Measurements from ENCODE around the gene FAM180B. TPM values are rescaled to one million over a fixed set of nuclear protein-coding genes. Genes with fewer than 3 reads are reported as not detected.
A peak's percentile ranks its signal among the peaks of the same experiment; 100 is the strongest.

The FAM180B gene
- total RNA-seq, 2 donors from 2014 or later, result 0.23 to 0.47 TPM

- Mint-ChIP-seq H3K4me1 (peaks cover 17% of the 10 kb centered on the region), H3K27me3 (no peaks in the 10 kb centered on the region), H3K27ac (no peak overlapping the region), H3K4me3 (no peak overlapping the region), H3K36me3 (ENCODE audit: low read depth) (peaks cover 2% of the 10 kb centered on the region)
- H3K9me3 ChIP-seq (ENCODE audit: control insufficient read depth, low read length, poor library complexity, severe bottlenecking), result no peaks in the 10 kb centered on the region
- ATAC-seq (no peak), DNase-seq (no peak)
These were observed 13.2 kb upstream of the FAM180B start for GRCh38 chr11:47573321-47573720.

GRCh38 chr11:47577460-47578041 is 8.9 kb upstream of the FAM180B start:
- no peaks in the 10 kb centered on the region for H3K27me3 Mint-ChIP-seq
- ATAC-seq, result no peak
- H3K36me3 Mint-ChIP-seq (ENCODE audit: low read depth), result peaks cover 5% of the 10 kb centered on the region
- peaks cover 28% of the 10 kb centered on the region for H3K4me1 Mint-ChIP-seq
- no peaks in the 10 kb centered on the region for H3K9me3 ChIP-seq (ENCODE audit: control insufficient read depth, low read length, poor library complexity, severe bottlenecking)
- no peak for DNase-seq
- H3K4me3 Mint-ChIP-seq, result peak overlapping the region; percentile 98
- peak overlapping the region; percentile 97 for H3K27ac Mint-ChIP-seq

GRCh38 chr11:47578524-47579494 is 7.7 kb upstream of the FAM180B start, which contains the start of the genes KBTBD4 and NDUFS3:
TSS of gene KBTBD4 (minus strand) at chr11:47578970. CDS start at chr11:47578951, 19 bp downstream.
TSS of gene NDUFS3 (plus strand) at chr11:47579074. CDS start at chr11:47579092, 18 bp downstream.
- Mint-ChIP-seq H3K4me1 (peaks cover 23% of the 10 kb centered on the region), H3K36me3 (ENCODE audit: low read depth) (peaks cover 8% of the 10 kb centered on the region)
- H3K9me3 ChIP-seq (ENCODE audit: control insufficient read depth, low read length, poor library complexity, severe bottlenecking), result no peaks in the 10 kb centered on the region

GRCh38 chr11:47583844-47584243 is 2.6 kb upstream of the FAM180B start:
- DNase-seq, result no peak
- peak overlapping the region; percentile 75 for H3K27ac Mint-ChIP-seq
- no peaks in the 10 kb centered on the region for H3K27me3 Mint-ChIP-seq
- peaks cover 16% of the 10 kb centered on the region for H3K4me1 Mint-ChIP-seq
- H3K9me3 ChIP-seq (ENCODE audit: control insufficient read depth, low read length, poor library complexity, severe bottlenecking), result no peaks in the 10 kb centered on the region
- no peak for ATAC-seq
- H3K36me3 Mint-ChIP-seq (ENCODE audit: low read depth), result peaks cover 12% of the 10 kb centered on the region
- no peak overlapping the region for H3K4me3 Mint-ChIP-seq

More at GRCh38 chr11:47578524-47579494, 7.7 kb upstream of the FAM180B start, which contains the start of the genes KBTBD4 and NDUFS3:
- Mint-ChIP-seq H3K4me3 (peak within 1 kb of the TSS; percentile 98), H3K27ac (peak within 1 kb of the TSS; percentile 97), H3K27me3 (no peaks in the 10 kb centered on the region)
- ATAC-seq (peak; percentile 95), DNase-seq (peak; percentile 74 to 91 (median 82))

- Mint-ChIP-seq H3K4me1 (peaks cover 6% of the 10 kb centered on the region), H3K36me3 (ENCODE audit: low read depth) (peaks cover 10% of the 10 kb centered on the region), H3K27ac (no peak overlapping the region), H3K4me3 (no peak overlapping the region), H3K27me3 (no peaks in the 10 kb centered on the region)
- no peaks in the 10 kb centered on the region for H3K9me3 ChIP-seq (ENCODE audit: control insufficient read depth, low read length, poor library complexity, severe bottlenecking)
- no peak for DNase-seq
- no peak for ATAC-seq
These were observed 700 bp downstream of the FAM180B start for GRCh38 chr11:47587039-47587716.

GRCh38 chr11:47587723-47588326 is 1.3 kb downstream of the FAM180B start:
- peaks cover 10% of the 10 kb centered on the region for H3K36me3 Mint-ChIP-seq (ENCODE audit: low read depth)
- H3K9me3 ChIP-seq (ENCODE audit: control insufficient read depth, low read length, poor library complexity, severe bottlenecking), result no peaks in the 10 kb centered on the region
- DNase-seq, result no peak
- peaks cover 6% of the 10 kb centered on the region for H3K4me1 Mint-ChIP-seq
- peak; percentile 23 for ATAC-seq
- H3K27me3 Mint-ChIP-seq, result peaks cover 6% of the 10 kb centered on the region
- H3K4me3 Mint-ChIP-seq, result peak overlapping the region; percentile 36
- no peak overlapping the region for H3K27ac Mint-ChIP-seq

GRCh38 chr11:47589118-47589517 is 2.6 kb downstream of the FAM180B start:
- peaks cover 17% of the 10 kb centered on the region for H3K27me3 Mint-ChIP-seq
- no peak for ATAC-seq
- H3K36me3 Mint-ChIP-seq (ENCODE audit: low read depth), result peaks cover 4% of the 10 kb centered on the region
- peaks cover 3% of the 10 kb centered on the region for H3K4me1 Mint-ChIP-seq
- no peaks in the 10 kb centered on the region for H3K9me3 ChIP-seq (ENCODE audit: control insufficient read depth, low read length, poor library complexity, severe bottlenecking)
- no peak overlapping the region for H3K27ac Mint-ChIP-seq
- H3K4me3 Mint-ChIP-seq, result no peak overlapping the region
- DNase-seq, result no peak

- Mint-ChIP-seq H3K36me3 (ENCODE audit: low read depth) (peaks cover 3% of the 10 kb centered on the region), H3K27ac (no peak overlapping the region), H3K4me3 (no peak overlapping the region), H3K4me1 (peaks cover 6% of the 10 kb centered on the region), H3K27me3 (peaks cover 21% of the 10 kb centered on the region)
- ATAC-seq (no peak), DNase-seq (no peak)
- no peaks in the 10 kb centered on the region for H3K9me3 ChIP-seq (ENCODE audit: control insufficient read depth, low read length, poor library complexity, severe bottlenecking)
These were observed 3.1 kb downstream of the FAM180B start for GRCh38 chr11:47589584-47589976.

- Mint-ChIP-seq H3K4me1 (peaks cover 8% of the 10 kb centered on the region), H3K36me3 (ENCODE audit: low read depth) (peaks cover 5% of the 10 kb centered on the region), H3K4me3 (no peak overlapping the region), H3K27ac (no peak overlapping the region), H3K27me3 (peaks cover 27% of the 10 kb centered on the region)
- ATAC-seq (no peak), DNase-seq (no peak)
- H3K9me3 ChIP-seq (ENCODE audit: control insufficient read depth, low read length, poor library complexity, severe bottlenecking), result no peaks in the 10 kb centered on the region
These were observed 3.7 kb downstream of the FAM180B start for GRCh38 chr11:47589977-47590861.

GRCh38 chr11:47591764-47592163 is 5.3 kb downstream of the FAM180B start:
- H3K27ac Mint-ChIP-seq, result no peak overlapping the region

GRCh38 chr11:47592251-47592650 is 5.8 kb downstream of the FAM180B start:
- no peak for DNase-seq
- Mint-ChIP-seq H3K4me3 (no peak overlapping the region), H3K27ac (no peak overlapping the region), H3K4me1 (peaks cover 5% of the 10 kb centered on the region), H3K27me3 (peaks cover 37% of the 10 kb centered on the region), H3K36me3 (ENCODE audit: low read depth) (peaks cover 5% of the 10 kb centered on the region)
- no peaks in the 10 kb centered on the region for H3K9me3 ChIP-seq (ENCODE audit: control insufficient read depth, low read length, poor library complexity, severe bottlenecking)
- ATAC-seq, result no peak

More at GRCh38 chr11:47591764-47592163, 5.3 kb downstream of the FAM180B start:
- DNase-seq (no peak), ATAC-seq (no peak)
- peaks cover 5% of the 10 kb centered on the region for H3K4me1 Mint-ChIP-seq
- H3K9me3 ChIP-seq (ENCODE audit: control insufficient read depth, low read length, poor library complexity, severe bottlenecking), result no peaks in the 10 kb centered on the region
- no peak overlapping the region for H3K4me3 Mint-ChIP-seq
- peaks cover 37% of the 10 kb centered on the region for H3K27me3 Mint-ChIP-seq
- H3K36me3 Mint-ChIP-seq (ENCODE audit: low read depth), result peaks cover 5% of the 10 kb centered on the region

- Mint-ChIP-seq H3K27ac (no peak overlapping the region), H3K27me3 (peaks cover 37% of the 10 kb centered on the region)
These were observed 6.5 kb downstream of the FAM180B start for GRCh38 chr11:47592970-47593369.

More at GRCh38 chr11:47592970-47593369, 6.5 kb downstream of the FAM180B start:
- DNase-seq (no peak), ATAC-seq (no peak)
- H3K9me3 ChIP-seq (ENCODE audit: control insufficient read depth, low read length, poor library complexity, severe bottlenecking), result no peaks in the 10 kb centered on the region
- H3K4me3 Mint-ChIP-seq, result no peak overlapping the region
- peaks cover 5% of the 10 kb centered on the region for H3K4me1 Mint-ChIP-seq
- H3K36me3 Mint-ChIP-seq (ENCODE audit: low read depth), result peaks cover 5% of the 10 kb centered on the region
